Neural crest cell (in vitro differentiated cells): ENCODE measurements around the gene GPR132. TPM values are rescaled to one million over a fixed set of nuclear protein-coding genes. Genes with fewer than 3 reads are reported as not detected.

Source experiments
- DNase-seq: peaks from one replicate; pipeline ENCODE4 v3.0.0; 2021; ENCODE audit warnings: low read depth, mixed read lengths, low spot score
- H3K27ac Mint-ChIP-seq: one replicate; pipeline ENCODE4 v1.8.0; 2021; ENCODE audit warnings: mild to moderate bottlenecking, mixed read lengths; ENCODE audit not compliant: unreplicated experiment
- H3K27me3 Mint-ChIP-seq: 2 replicates; pipeline ENCODE4 v1.8.0; 2021; ENCODE audit warnings: low read depth, mild to moderate bottlenecking, mixed read lengths
- H3K36me3 Mint-ChIP-seq: 2 replicates; pipeline ENCODE4 v1.8.0; 2021; ENCODE audit warnings: low read depth, mild to moderate bottlenecking, mixed read lengths
- H3K4me1 Mint-ChIP-seq: 2 replicates; pipeline ENCODE4 v1.8.0; 2021; ENCODE audit warnings: mixed read lengths
- H3K4me3 Mint-ChIP-seq: one replicate; pipeline ENCODE4 v1.8.0; 2021; ENCODE audit warnings: mild to moderate bottlenecking, mixed read lengths
- H3K9me3 Mint-ChIP-seq: 2 replicates; pipeline ENCODE4 v1.8.0; 2021; ENCODE audit warnings: mixed read lengths
- total RNA-seq: library from RNA; stranded (reverse); gene quantifications from 2 replicates; pipeline ENCODE4 v1.2.1, GENCODE V29; 2021
- TF ChIP-seq, protein P1 (sequence below): fragments of 200-600 bp; sonication (generic); conservative IDR thresholded peaks from 2 replicates; pipeline ENCODE4 v1.5.0; 2021; ENCODE audit warnings: antibody characterized with exemption, mild to moderate bottlenecking

The GPR132 gene
- total RNA-seq, 1 donor from 2014 or later = not detected

DNA sequence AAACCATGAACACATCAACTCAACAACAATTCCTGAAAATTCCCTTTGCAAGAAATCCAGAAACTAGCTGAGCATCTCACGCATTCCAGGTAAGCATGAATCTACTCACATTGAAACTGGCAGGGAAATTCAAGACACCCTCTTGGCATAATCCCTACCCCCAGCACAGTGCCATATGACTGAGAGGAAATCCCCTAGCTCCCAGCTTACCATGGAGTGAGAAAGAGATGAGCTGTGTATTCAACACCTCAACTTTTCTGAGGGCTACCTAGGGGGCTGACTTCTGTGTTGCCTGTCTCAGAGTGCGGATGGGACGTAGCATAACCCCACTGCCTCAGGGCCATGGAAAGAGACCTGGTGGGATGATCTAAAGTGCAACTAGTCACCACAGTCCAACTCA lies 37.7 kb upstream of the GPR132 start:
- Mint-ChIP-seq H3K9me3 (peaks cover 5% of the 10 kb centered on the region), H3K36me3 (peaks cover 5% of the 10 kb centered on the region), H3K4me1 (no peaks in the 10 kb centered on the region), H3K27me3 (peaks cover 54% of the 10 kb centered on the region), H3K27ac (no peak overlapping the region), H3K4me3 (no peak overlapping the region)
- TF ChIP-seq, protein P1, sequence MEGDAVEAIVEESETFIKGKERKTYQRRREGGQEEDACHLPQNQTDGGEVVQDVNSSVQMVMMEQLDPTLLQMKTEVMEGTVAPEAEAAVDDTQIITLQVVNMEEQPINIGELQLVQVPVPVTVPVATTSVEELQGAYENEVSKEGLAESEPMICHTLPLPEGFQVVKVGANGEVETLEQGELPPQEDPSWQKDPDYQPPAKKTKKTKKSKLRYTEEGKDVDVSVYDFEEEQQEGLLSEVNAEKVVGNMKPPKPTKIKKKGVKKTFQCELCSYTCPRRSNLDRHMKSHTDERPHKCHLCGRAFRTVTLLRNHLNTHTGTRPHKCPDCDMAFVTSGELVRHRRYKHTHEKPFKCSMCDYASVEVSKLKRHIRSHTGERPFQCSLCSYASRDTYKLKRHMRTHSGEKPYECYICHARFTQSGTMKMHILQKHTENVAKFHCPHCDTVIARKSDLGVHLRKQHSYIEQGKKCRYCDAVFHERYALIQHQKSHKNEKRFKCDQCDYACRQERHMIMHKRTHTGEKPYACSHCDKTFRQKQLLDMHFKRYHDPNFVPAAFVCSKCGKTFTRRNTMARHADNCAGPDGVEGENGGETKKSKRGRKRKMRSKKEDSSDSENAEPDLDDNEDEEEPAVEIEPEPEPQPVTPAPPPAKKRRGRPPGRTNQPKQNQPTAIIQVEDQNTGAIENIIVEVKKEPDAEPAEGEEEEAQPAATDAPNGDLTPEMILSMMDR = no peak
- DNase-seq = no peak

DNA sequence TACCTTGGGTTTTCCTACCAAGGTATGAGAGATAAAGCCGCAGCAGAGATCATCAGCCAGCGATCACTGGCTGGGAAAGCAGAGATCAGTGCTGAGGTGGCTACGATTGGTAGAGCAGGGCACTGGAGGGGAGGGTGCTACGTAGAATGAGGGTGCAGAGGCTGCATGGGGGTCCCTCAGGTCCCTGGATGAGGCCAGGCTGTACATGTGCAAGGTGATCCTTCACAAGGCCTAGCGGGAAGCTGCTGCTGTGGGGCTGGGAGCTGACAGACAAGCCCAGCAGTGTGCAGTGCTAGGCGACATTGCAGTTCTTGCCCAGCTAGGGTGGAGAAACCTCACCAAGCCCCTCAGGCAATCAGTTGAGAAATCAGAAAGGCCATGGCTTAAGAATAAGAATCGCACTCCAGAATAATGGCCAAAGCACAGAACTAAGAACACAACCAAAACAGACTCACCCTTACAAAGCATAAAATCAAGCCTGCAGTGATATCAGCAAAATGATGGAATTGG lies 37.2 kb upstream of the GPR132 start:
- H3K4me3 Mint-ChIP-seq = no peak overlapping the region
- TF ChIP-seq, protein P1 = no peak
- no peak overlapping the region for H3K27ac Mint-ChIP-seq
- peaks cover 5% of the 10 kb centered on the region for H3K36me3 Mint-ChIP-seq
- peaks cover 51% of the 10 kb centered on the region for H3K27me3 Mint-ChIP-seq
- no peak for DNase-seq
- no peaks in the 10 kb centered on the region for H3K4me1 Mint-ChIP-seq
- H3K9me3 Mint-ChIP-seq = peaks cover 5% of the 10 kb centered on the region

DNA sequence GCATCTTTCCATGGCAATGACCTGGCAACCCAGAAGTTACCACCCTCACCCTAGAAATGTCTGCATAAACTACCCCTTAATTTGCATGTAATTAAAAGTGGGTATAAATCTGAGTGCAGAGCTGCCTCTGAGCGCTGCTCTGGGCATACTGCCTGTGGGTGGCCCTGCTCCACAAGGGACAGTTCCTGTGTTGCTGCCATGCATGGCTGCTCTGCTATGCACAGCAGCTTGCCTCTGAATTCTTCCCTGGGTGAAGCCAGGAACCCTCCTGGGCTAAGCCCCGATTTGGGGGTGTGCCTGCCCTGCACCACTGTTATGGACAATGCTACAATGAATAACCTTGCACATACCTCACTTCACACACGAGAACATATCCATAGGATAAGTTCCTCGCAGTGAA lies 35.7 kb upstream of the GPR132 start:
- no peak for DNase-seq
- H3K4me1 Mint-ChIP-seq = no peaks in the 10 kb centered on the region
- no peak overlapping the region for H3K4me3 Mint-ChIP-seq
- peaks cover 37% of the 10 kb centered on the region for H3K27me3 Mint-ChIP-seq
- H3K36me3 Mint-ChIP-seq = peaks cover 5% of the 10 kb centered on the region
- TF ChIP-seq, protein P1 = no peak
- H3K9me3 Mint-ChIP-seq = peaks cover 5% of the 10 kb centered on the region
- no peak overlapping the region for H3K27ac Mint-ChIP-seq

DNA sequence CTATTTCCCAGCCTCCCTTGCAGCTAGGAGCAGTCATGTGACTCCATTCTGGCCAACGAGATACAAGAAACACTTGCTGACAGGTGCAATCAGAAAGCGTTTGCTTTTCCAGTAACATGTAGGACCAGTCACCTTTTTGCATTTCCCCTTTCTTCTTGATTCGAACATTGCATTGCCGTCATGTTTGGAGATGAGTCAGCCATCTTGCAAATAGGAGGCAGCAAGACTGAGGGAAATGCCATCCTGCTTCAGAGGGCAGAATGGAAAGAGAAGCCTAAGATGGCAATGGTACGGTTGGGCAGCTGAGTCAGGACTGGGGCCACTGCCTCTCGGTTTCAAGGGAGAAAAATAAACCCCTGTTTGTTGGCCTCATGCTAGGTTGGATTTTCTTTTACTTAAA lies 34.5 kb upstream of the GPR132 start:
- Mint-ChIP-seq H3K27me3 (peaks cover 30% of the 10 kb centered on the region), H3K36me3 (peaks cover 5% of the 10 kb centered on the region), H3K4me1 (no peaks in the 10 kb centered on the region), H3K9me3 (peaks cover 5% of the 10 kb centered on the region), H3K4me3 (no peak overlapping the region), H3K27ac (no peak overlapping the region)
- TF ChIP-seq, protein P1 = no peak
- no peak for DNase-seq

DNA sequence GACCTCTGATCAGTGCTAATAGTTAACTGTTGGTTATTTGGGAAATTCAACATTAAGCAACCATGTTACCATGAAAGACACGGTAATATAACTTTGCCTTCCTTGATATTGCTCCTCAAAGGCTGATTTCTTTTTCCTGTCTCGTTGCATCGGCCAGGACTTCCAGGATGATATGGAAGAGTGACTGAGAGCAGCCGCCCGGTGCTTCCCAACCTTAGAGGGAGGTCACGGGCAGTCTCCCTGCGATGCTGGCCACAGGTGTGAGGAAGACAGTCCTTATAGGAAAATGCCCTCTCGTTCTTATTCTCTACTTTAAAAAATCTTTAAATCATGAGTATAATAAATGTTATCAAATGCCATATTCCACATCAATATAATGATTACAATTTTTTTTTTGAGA lies 33.1 kb upstream of the GPR132 start:
- TF ChIP-seq, protein P1 = no peak
- H3K27ac Mint-ChIP-seq = no peak overlapping the region
- peak overlapping the region; percentile 22 for H3K4me3 Mint-ChIP-seq
- H3K9me3 Mint-ChIP-seq = peaks cover 5% of the 10 kb centered on the region
- H3K27me3 Mint-ChIP-seq = peaks cover 17% of the 10 kb centered on the region
- H3K36me3 Mint-ChIP-seq = peaks cover 5% of the 10 kb centered on the region
- H3K4me1 Mint-ChIP-seq = no peaks in the 10 kb centered on the region
- no peak for DNase-seq

DNA sequence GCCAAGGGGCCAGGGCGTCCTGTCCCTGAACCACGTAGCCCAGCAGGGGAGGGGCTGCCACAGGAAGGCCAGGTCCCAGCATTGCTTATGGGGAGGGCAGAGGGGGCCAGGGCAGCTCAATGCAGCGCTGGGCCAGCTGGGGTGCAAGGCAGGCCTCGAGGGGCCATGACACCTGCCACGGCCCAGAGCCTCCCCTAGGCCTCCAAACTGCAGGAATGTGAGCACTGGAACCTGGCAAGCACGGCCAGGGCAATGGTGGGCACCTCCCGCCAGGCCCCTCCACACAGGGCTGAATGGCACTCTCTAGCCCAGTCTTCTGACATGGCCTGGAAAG lies 32.5 kb upstream of the GPR132 start:
- Mint-ChIP-seq H3K4me1 (no peaks in the 10 kb centered on the region), H3K27me3 (peaks cover 12% of the 10 kb centered on the region), H3K9me3 (peaks cover 5% of the 10 kb centered on the region), H3K36me3 (peaks cover 5% of the 10 kb centered on the region), H3K4me3 (no peak overlapping the region), H3K27ac (no peak overlapping the region)
- TF ChIP-seq, protein P1 = no peak
- no peak for DNase-seq
